Stimulated activated CD4-positive, alpha-beta T cell treated with anti-CD3 and anti-CD28 coated beads, TNF-alpha, amount 100 ng/mL, for 1 hour (primary cell): ENCODE data around the gene MCTP1.

Experiments used
- DNase-seq, 3 donors: peaks; one replicate each; pipeline ENCODE4 v3.0.0-alpha.2; 2020; ENCODE audit warnings: low read depth in 3 of 3, low spot score in 1 of 3

The MCTP1 gene

GRCh38 chr5:94725142-94725541, 559.8 kb downstream of the MCTP1 start:
- no peak for DNase-seq

- DNase-seq: no peak
Observed at GRCh38 chr5:94715768-94716167, 569.1 kb downstream of the MCTP1 start.

- DNase-seq: no peak
Observed at GRCh38 chr5:94711785-94712184, 573.1 kb downstream of the MCTP1 start.

- no peak for DNase-seq
Observed at GRCh38 chr5:94709277-94709676, 575.6 kb downstream of the MCTP1 start.

- DNase-seq: no peak
Observed at GRCh38 chr5:94707359-94707758, 577.5 kb downstream of the MCTP1 start.

- DNase-seq: no peak
Observed at GRCh38 chr5:94705427-94705826, 579.5 kb downstream of the MCTP1 start.

GRCh38 chr5:94702729-94703128, 582.2 kb downstream of the MCTP1 start:
- DNase-seq: no peak

GRCh38 chr5:94700592-94700991, 584.3 kb downstream of the MCTP1 start:
- no peak for DNase-seq

GRCh38 chr5:94699562-94699961, 585.3 kb downstream of the MCTP1 start:
- no peak for DNase-seq

- DNase-seq: no peak
Observed at GRCh38 chr5:94698197-94698596, 586.7 kb downstream of the MCTP1 start.

GRCh38 chr5:94694671-94695070, 590.2 kb downstream of the MCTP1 start:
- no peak for DNase-seq

- DNase-seq: no peak
Observed at GRCh38 chr5:94693845-94694370, 591.0 kb downstream of the MCTP1 start.

- DNase-seq: no peak
Observed at GRCh38 chr5:94693043-94693822, 591.7 kb downstream of the MCTP1 start.

- no peak for DNase-seq
Observed at GRCh38 chr5:94692581-94692980, 592.3 kb downstream of the MCTP1 start.

GRCh38 chr5:94691949-94692348, 592.9 kb downstream of the MCTP1 start:
- DNase-seq: no peak

- DNase-seq: no peak
Observed at GRCh38 chr5:94691291-94691690, 593.6 kb downstream of the MCTP1 start.

GRCh38 chr5:94690778-94691177, 594.1 kb downstream of the MCTP1 start:
- no peak for DNase-seq

- DNase-seq: no peak
Observed at GRCh38 chr5:94689908-94690307, 595.0 kb downstream of the MCTP1 start.

- no peak for DNase-seq
Observed at GRCh38 chr5:94682814-94683520, 601.9 kb downstream of the MCTP1 start.

- DNase-seq: no peak
Observed at GRCh38 chr5:94675965-94676618, 608.8 kb downstream of the MCTP1 start.

- DNase-seq: no peak
Observed at GRCh38 chr5:94674490-94675382, 610.2 kb downstream of the MCTP1 start.
